VCaP (cell line): Measurements from ENCODE around the gene AQP1.

Experiments used
- H3K27ac ChIP-seq: fragments of 450-650 bp; 2 replicates; pipeline ENCODE4 v1.5.1; 2017
- TF ChIP-seq, protein P1 (sequence below): fragments of 450-650 bp; conservative IDR thresholded peaks from 2 replicates; pipeline ENCODE4 v1.5.1; 2017; ENCODE audit warnings: mild to moderate bottlenecking, moderate library complexity

The AQP1 gene

DNA sequence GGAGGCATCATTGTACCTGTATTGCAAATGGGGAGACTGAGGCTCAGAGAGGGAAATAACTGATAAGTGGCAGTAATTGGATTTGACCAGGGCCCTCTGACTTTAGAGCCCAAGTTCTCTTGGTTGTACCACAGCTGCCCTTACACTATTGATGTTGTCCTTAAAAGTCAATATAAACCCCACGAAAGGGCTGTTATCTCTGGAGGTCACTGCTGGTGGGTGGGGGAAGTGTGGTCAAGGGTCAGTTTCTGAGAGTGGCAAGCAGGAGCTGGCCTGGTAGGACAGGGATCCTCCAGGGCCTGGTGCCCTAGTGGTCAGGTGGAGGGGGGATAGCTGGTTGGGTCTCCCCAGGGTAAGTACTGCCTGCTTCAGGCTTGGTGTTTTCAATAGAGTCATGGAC is 44.2 kb upstream of the AQP1 start:
- no peak overlapping the region for H3K27ac ChIP-seq
- TF ChIP-seq, protein P1, sequence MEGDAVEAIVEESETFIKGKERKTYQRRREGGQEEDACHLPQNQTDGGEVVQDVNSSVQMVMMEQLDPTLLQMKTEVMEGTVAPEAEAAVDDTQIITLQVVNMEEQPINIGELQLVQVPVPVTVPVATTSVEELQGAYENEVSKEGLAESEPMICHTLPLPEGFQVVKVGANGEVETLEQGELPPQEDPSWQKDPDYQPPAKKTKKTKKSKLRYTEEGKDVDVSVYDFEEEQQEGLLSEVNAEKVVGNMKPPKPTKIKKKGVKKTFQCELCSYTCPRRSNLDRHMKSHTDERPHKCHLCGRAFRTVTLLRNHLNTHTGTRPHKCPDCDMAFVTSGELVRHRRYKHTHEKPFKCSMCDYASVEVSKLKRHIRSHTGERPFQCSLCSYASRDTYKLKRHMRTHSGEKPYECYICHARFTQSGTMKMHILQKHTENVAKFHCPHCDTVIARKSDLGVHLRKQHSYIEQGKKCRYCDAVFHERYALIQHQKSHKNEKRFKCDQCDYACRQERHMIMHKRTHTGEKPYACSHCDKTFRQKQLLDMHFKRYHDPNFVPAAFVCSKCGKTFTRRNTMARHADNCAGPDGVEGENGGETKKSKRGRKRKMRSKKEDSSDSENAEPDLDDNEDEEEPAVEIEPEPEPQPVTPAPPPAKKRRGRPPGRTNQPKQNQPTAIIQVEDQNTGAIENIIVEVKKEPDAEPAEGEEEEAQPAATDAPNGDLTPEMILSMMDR, result no peak

DNA sequence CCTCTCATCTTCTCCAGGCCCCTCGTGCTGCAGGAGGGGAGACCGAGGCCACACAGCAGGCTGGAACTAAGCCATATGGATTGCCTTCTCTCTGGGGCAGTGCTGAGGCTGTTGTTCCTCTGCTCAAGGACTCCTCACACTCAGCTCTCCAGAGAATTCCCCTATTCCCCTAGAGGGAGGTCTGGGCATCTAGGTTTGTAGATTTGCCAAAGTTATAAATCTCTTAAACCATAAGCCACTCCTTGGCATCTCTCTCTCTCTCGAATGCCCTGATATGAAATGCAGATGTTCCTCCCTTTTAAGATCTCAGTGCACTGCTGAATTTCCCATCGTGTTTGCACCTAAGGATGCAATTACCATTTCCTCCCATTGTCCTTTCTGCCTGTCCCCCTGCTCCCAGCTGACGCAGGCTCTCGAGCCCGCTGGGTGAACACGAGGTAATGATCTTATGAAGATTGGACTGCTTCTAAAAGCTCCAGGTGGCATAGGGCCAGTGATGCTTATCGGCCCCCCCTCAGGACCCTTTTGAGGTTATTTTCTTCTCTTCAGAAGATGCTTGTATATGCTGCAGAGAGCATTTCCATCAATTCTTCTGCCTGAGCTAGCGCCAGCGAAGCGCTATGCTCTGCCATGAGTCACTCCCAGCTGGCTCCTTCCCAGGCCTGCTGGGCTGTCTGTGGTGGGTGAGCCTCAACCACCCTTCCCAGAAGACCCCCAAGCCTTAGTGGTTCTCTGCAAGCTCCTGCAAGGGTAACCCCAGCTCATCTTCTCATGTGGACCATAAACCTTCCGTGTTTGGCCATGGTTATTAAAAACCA is 41.6 kb upstream of the AQP1 start:
- TF ChIP-seq, protein P1, result no peak
- H3K27ac ChIP-seq, result no peak overlapping the region

DNA sequence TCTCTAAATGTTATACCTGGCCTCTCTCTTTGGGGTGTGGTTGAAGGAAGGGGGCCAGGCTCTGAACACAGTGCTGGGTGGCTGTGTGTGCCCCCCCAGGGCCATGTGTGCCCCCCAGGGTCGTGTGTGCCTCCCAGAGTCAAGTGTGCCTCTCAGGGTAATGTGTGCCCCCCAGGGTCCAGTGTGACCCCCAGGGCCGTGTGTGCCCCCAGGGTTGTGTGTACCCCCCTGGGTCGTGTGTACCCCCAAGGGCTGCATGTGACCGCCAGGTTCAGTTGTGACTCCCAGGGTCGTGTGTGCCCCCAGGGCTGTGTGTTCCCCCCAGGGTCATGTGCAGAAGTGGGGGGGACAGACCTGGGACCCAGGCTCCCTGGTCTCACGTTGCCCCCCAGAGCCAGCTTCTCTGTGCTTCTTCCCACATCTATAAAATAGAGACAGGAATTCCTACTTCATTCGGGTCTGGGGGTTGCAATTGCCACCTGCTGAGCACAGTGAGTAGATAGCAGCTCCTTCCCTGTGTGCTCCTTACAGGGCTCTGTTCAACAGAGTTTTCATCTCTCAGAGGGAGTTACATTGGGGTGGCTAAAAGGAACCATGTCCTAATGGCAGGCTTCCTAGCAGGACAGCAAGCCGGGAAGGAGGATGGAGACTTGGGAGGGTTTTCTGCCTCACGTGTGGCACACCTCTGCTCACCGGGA is 40.7 kb upstream of the AQP1 start:
- no peak overlapping the region for H3K27ac ChIP-seq
- TF ChIP-seq, protein P1, result no peak

DNA sequence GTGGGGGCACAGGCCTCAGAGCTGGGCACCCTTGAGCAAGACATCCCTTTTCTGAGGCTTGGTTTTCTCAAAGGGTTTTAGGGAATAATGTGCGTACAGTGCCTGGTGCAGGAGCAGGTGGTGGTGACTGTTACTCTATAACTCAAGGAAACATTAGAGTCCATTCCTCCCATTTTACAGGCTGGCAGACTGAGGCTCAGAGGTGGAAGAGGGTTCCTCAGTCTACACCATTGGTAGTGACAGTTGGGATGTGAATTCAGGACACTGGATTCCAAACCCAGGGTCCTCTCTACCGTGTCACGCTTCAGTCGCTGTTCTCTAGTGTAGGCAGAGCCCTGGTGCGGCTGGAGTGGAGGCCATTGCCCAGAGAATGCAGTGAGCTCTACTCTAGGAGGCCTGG is 40.0 kb upstream of the AQP1 start:
- H3K27ac ChIP-seq, result no peak overlapping the region
- TF ChIP-seq, protein P1, result no peak

DNA sequence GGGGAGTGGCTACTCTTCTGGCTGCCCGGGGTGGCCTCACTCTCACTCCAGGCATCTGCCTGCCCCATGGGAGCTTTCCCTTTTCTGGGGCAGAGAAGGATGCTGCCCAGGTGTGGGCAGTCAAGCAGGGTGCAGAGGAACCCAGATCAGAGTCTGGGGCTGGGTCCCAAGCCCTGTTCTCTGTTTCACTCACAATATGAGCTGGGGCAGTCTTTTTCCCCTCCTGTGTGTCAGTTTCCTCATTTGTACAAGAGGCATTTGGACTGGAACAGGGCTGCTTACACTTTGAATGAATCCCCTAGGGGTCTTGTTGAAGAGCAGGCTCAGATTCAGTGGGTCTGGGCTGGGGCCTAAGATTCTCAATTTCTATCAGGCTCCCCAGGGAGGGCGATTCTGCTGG is 38.4 kb upstream of the AQP1 start:
- TF ChIP-seq, protein P1, result no peak

DNA sequence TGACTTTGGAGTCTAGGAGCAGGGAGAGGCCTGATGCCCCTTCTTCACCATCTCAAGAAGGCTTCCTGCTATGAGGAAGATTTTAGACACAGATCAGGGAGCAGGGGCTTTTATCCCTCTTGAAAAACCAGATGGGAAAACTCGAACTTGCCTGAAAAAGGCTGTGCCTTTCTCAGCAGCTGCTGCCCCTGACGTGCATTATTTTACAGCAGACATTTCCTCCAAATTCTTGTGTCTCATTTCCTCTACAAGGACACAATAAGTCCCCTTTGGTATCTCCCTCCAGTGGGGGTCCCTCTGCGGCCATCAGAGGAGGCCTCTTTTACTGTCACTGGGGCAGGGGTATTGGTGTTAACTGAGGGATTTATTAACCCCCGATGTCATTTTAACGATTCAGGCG is 38.0 kb upstream of the AQP1 start:
- TF ChIP-seq, protein P1, result no peak
- H3K27ac ChIP-seq, result no peak overlapping the region

More for the DNA sequence above, 38.4 kb upstream of the AQP1 start:
- no peak overlapping the region for H3K27ac ChIP-seq

DNA sequence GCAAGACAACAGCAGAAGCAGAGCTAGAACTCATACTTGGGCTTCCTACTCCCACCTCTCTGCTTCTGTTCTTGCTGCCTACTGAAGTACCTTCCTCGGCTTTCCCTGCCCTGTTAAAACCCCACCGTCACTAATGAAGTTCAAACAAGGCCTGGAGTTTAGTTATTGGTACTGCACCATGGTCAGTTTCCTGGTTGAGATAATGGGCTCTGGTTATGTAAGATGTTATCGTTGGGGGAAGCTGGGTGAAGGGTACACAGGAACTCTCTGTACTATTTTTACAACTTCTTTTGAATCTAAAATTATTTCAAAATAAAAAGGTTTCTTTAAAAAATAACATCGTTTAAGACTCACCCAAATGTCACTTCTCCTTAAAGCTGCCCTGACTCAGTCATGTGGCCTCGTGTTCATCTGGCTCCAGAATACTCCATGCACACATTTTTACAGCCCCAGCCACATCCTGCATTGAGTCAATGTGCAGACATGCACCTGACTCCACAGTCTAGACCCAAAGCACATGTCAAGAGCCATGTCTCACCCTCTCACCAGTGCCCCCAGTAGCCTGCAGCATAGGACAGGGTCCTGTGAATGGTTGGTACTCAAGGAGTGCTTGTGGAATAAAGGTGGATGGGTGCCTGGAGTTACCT is 36.9 kb upstream of the AQP1 start:
- no peak overlapping the region for H3K27ac ChIP-seq
- TF ChIP-seq, protein P1, result no peak
